HCT116 (cell line): ENCODE measurements around the gene WWOX. TPM values are rescaled to one million over a fixed set of nuclear protein-coding genes. Genes with fewer than 3 reads are reported as not detected.

Source experiments
- ATAC-seq: fragments of 200-7000 bp; cut with Tn5 transposase; 2 replicates; pipeline ENCODE4 v1.9.1; 2020; ENCODE audit warnings: mild to moderate bottlenecking, moderate library complexity
- BruUV-seq: library from RNA; stranded (reverse); fragments of 400-500 nt; replicated peaks from 2 replicates; lab custom pipeline; 2021; lab: Mats Ljungman, UMichigan
- CTCF ChIA-PET: fragments of 300-600 bp; sonication (Branson Sonifier 250); formaldehyde crosslinking; loops from one replicate; lab custom pipeline; 2021; ENCODE audit warnings: antibody characterized with exemption; lab: Charles Lee
- POLR2A ChIA-PET: fragments of 300-600, 350-600 bp; sonication (Branson Sonifier 250); formaldehyde crosslinking; loops from one replicate; lab custom pipeline; 2021; ENCODE audit warnings: antibody characterized with exemption; lab: Charles Lee
- RAD21 ChIA-PET, 2 experiments: fragments of 300-600 bp; sonication (Branson Sonifier 250); formaldehyde crosslinking; loops; one replicate each; lab custom pipeline; 2023; ENCODE audit warnings: low total read pairs in 2 of 2; ENCODE audit not compliant: uncharacterized antibody in 2 of 2, unreplicated experiment in 2 of 2, low non-redundant PET in 1 of 2; lab: Charles Lee
- DNase-seq: peaks from one replicate; pipeline ENCODE4 v3.0.0-alpha.2; 2010; ENCODE audit warnings: low read depth, low spot score
- H2AFZ ChIP-seq: fragments of 200-600 bp; shearing (Covaris generic), sonication (generic); 2 replicates; pipeline ENCODE4 v1.6.1; 2017; ENCODE audit warnings: low read depth, mixed run types, mixed read lengths, antibody characterized with exemption, low read length; ENCODE audit not compliant: poor library complexity, severe bottlenecking
- H3K27ac ChIP-seq: 2 replicates; pipeline ENCODE4 v1.5.1; 2012; ENCODE audit warnings: low read depth, low read length
- H3K27me3 ChIP-seq: fragments of 200-600 bp; sonication (generic); 2 replicates; pipeline ENCODE4 v1.6.1; 2016; ENCODE audit warnings: mixed run types, low read length, mixed read lengths; ENCODE audit not compliant: insufficient read depth
- H3K36me3 ChIP-seq, 2 experiments: fragments of 200-500 bp in 1 of 2; fragments of 200-600 bp in 1 of 2; sonication (Bioruptor generic) in 1 of 2; sonication (generic) in 1 of 2; 2 replicates each; pipeline versions ENCODE4 v1.5.1 to v1.6.1; 2014 to 2016; ENCODE audit warnings: low read length in 2 of 2, inconsistent platforms in 1 of 2, mixed read lengths in 1 of 2, mixed run types in 1 of 2; ENCODE audit not compliant: insufficient read depth in 2 of 2, control insufficient read depth in 1 of 2
- H3K4me1 ChIP-seq, 2 experiments: fragments of 200-600 bp in 1 of 2; sonication (generic) in 1 of 2; 2 replicates each; pipeline versions ENCODE4 v1.5.1 to v1.6.1; 2012 to 2017; ENCODE audit warnings: low read length in 2 of 2, inconsistent platforms in 1 of 2, mild to moderate bottlenecking in 1 of 2, mixed read lengths in 1 of 2, mixed run types in 1 of 2, moderate library complexity in 1 of 2; ENCODE audit not compliant: insufficient read depth in 2 of 2, control insufficient read depth in 1 of 2
- H3K4me2 ChIP-seq: fragments of 200-600 bp; sonication (generic); 2 replicates; pipeline ENCODE4 v1.6.1; 2017; ENCODE audit warnings: mixed run types, low read length, mixed read lengths
- H3K4me3 ChIP-seq, 2 experiments: fragments of 200-600 bp in 1 of 2; sonication (generic) in 1 of 2; replicated peaks in 1 of 2; 2 replicates each; pipeline ENCODE4 v1.5.1; 2011 to 2016; ENCODE audit warnings: low read length in 2 of 2, control low read depth in 1 of 2, low read depth in 1 of 2, mild to moderate bottlenecking in 1 of 2, mixed read lengths in 1 of 2, mixed run types in 1 of 2
- H3K79me2 ChIP-seq: fragments of 200-600 bp; sonication (generic); 2 replicates; pipeline ENCODE4 v1.6.1; 2017; ENCODE audit warnings: mild to moderate bottlenecking, mixed run types, low read length, moderate library complexity, mixed read lengths; ENCODE audit not compliant: insufficient read depth
- H3K9ac ChIP-seq: fragments of 200-600 bp; sonication (generic); 2 replicates; pipeline ENCODE4 v1.6.1; 2016; ENCODE audit warnings: low read length, mixed read lengths
- H3K9me2 ChIP-seq: fragments of 200-600 bp; sonication (generic), shearing (Covaris generic); 2 replicates; pipeline ENCODE4 v1.6.1; 2017; ENCODE audit warnings: mixed run types, mild to moderate bottlenecking, moderate library complexity; ENCODE audit not compliant: insufficient read depth
- H3K9me3 ChIP-seq, 2 experiments: fragments of 200-500 bp in 1 of 2; fragments of 200-600 bp in 1 of 2; sonication (Bioruptor generic) in 1 of 2; sonication (generic) in 1 of 2; 2 replicates each; pipeline ENCODE4 v1.6.1; 2014 to 2017; ENCODE audit warnings: low read length in 2 of 2, mixed read lengths in 2 of 2, inconsistent platforms in 1 of 2, low read depth in 1 of 2, mild to moderate bottlenecking in 1 of 2, mixed run types in 1 of 2, moderate library complexity in 1 of 2; ENCODE audit not compliant: control insufficient read depth in 1 of 2, insufficient read depth in 1 of 2
- H4K20me1 ChIP-seq: fragments of 200-600 bp; sonication (generic), shearing (Covaris generic); 2 replicates; pipeline ENCODE4 v1.6.1; 2017; ENCODE audit warnings: mixed run types, mild to moderate bottlenecking, moderate library complexity; ENCODE audit not compliant: insufficient read depth
- ATF3 ChIP-seq: IDR thresholded peaks from 2 replicates; pipeline ENCODE4 v1.6.1; 2012
- CEBPB ChIP-seq: IDR thresholded peaks from 2 replicates; pipeline ENCODE4 v1.6.1; 2012; ENCODE audit warnings: low read depth
- CTCF ChIP-seq, 3 experiments: fragments of 200-600 bp in 1 of 3; sonication (generic) in 1 of 3; IDR thresholded peaks in 2 of 3; conservative IDR thresholded peaks in 1 of 3; 2 replicates each; pipeline ENCODE4 v1.5.1; 2012 to 2017; ENCODE audit warnings: low read depth in 2 of 3, low read length in 2 of 3, antibody characterized with exemption in 1 of 3, borderline replicate concordance in 1 of 3, control low read depth in 1 of 3, mild to moderate bottlenecking in 1 of 3, mixed read lengths in 1 of 3, mixed run types in 1 of 3, moderate library complexity in 1 of 3; ENCODE audit not compliant: insufficient read depth in 1 of 3
- EGR1 ChIP-seq: IDR thresholded peaks from 2 replicates; pipeline ENCODE4 v1.6.1; 2012; ENCODE audit warnings: low read depth
- EZH2 ChIP-seq: fragments of 200-600 bp; sonication (generic); IDR thresholded peaks from 2 replicates; pipeline ENCODE4 v1.6.1; 2017; ENCODE audit warnings: antibody characterized with exemption, mixed run types
- EZH2phosphoT487 ChIP-seq: fragments of 200-600 bp; IDR thresholded peaks from 2 replicates; pipeline ENCODE4 v1.6.1; 2018; ENCODE audit warnings: antibody characterized with exemption, borderline replicate concordance
- POLR2AphosphoS5 ChIP-seq: IDR thresholded peaks from 2 replicates; pipeline ENCODE4 v1.6.1; 2011; ENCODE audit warnings: mild to moderate bottlenecking, low read depth, low read length, moderate library complexity
- RAD21 ChIP-seq: IDR thresholded peaks from 2 replicates; pipeline ENCODE4 v1.6.1; 2012; ENCODE audit warnings: low read depth, mild to moderate bottlenecking
- SIN3A ChIP-seq: IDR thresholded peaks from 2 replicates; pipeline ENCODE4 v1.6.1; 2012; ENCODE audit warnings: low read depth
- SP1 ChIP-seq: IDR thresholded peaks from 2 replicates; pipeline ENCODE4 v1.6.1; 2012; ENCODE audit warnings: low read depth
- SRF ChIP-seq: IDR thresholded peaks from 2 replicates; pipeline ENCODE4 v1.6.1; 2012; ENCODE audit warnings: low read depth
- TCF7L2 ChIP-seq: IDR thresholded peaks from 2 replicates; pipeline ENCODE4 v1.7.0; 2011; ENCODE audit warnings: borderline replicate concordance, inconsistent platforms; ENCODE audit not compliant: insufficient read depth, insufficient read length; ENCODE audit errors: extremely low read depth
- ZBTB33 ChIP-seq: IDR thresholded peaks from 2 replicates; pipeline ENCODE4 v1.6.1; 2011; ENCODE audit warnings: mild to moderate bottlenecking, low read length, moderate library complexity; ENCODE audit not compliant: insufficient replicate concordance; ENCODE audit errors: extremely low read depth
- ZFX ChIP-seq: fragments of 450-650 bp; IDR thresholded peaks from 2 replicates; pipeline ENCODE4 v1.6.1; 2017
- ZNF274 ChIP-seq: fragments of 200-500 bp; sonication (Bioruptor generic); IDR thresholded peaks from 2 replicates; pipeline ENCODE4 v1.6.1; 2014; ENCODE audit warnings: mild to moderate bottlenecking, low read depth, low read length, inconsistent platforms
- intact Hi-C: fragments of 100-400 bp; cut with micrococcal nuclease; formaldehyde crosslinking; loops from 2 replicates; pipeline ENCODE4 v1.10.0; 2022
- total RNA-seq: library from RNA; stranded (reverse); gene quantifications from one replicate; pipeline ENCODE4 v1.2.1, GENCODE V29; 2021; ENCODE audit not compliant: unreplicated experiment

Gene WWOX
- total RNA-seq, 1 experiment from 2014 or later = 13.7 TPM

GRCh38 chr16:78773706-78774105, 674.3 kb downstream of the WWOX start:
- ATAC-seq = no peak
- H2AFZ ChIP-seq = no peak overlapping the region
- BruUV-seq = no TSS peak
- no peak overlapping the region for H3K4me3 ChIP-seq
- TF ChIP-seq CEBPB = no peak
- H3K4me1 ChIP-seq = no peaks in the 10 kb centered on the region
- no peak overlapping the region for H3K4me2 ChIP-seq
- DNase-seq = no peak
- H4K20me1 ChIP-seq = no peaks in the 10 kb centered on the region
- RAD21 ChIA-PET = no interaction called here
- no peaks in the 10 kb centered on the region for H3K27me3 ChIP-seq
- intact Hi-C loops = no loop called here
- H3K36me3 ChIP-seq = no peaks in the 10 kb centered on the region
- peaks cover 0 to 7% of the 10 kb centered on the region in 2 experiments; a peak in 2 of 4 replicates for H3K9me3 ChIP-seq
- CTCF ChIA-PET = no interaction called here
- no peak overlapping the region for H3K27ac ChIP-seq
- no peaks in the 10 kb centered on the region for H3K9me2 ChIP-seq
- H3K79me2 ChIP-seq = no peaks in the 10 kb centered on the region
- POLR2A ChIA-PET = no interaction called here
- no peak overlapping the region for H3K9ac ChIP-seq

GRCh38 chr16:78775161-78775561, 675.7 kb downstream of the WWOX start:
- intact Hi-C loops = no loop called here
- Histone ChIP-seq H3K9me2 (no peaks in the 10 kb centered on the region), H3K27me3 (no peaks in the 10 kb centered on the region), H3K4me3 (no peak overlapping the region), H3K9me3 (peaks cover 0 to 7% of the 10 kb centered on the region in 2 experiments; a peak in 2 of 4 replicates), H2AFZ (no peak overlapping the region), H3K36me3 (no peaks in the 10 kb centered on the region), H3K4me2 (no peak overlapping the region), H3K9ac (no peak overlapping the region), H3K27ac (no peak overlapping the region), H3K79me2 (no peaks in the 10 kb centered on the region), H4K20me1 (no peaks in the 10 kb centered on the region), H3K4me1 (no peaks in the 10 kb centered on the region)
- ChIA-PET CTCF (no interaction called here), RAD21 (no interaction called here), POLR2A (no interaction called here)
- no TSS peak for BruUV-seq
- no peak for TF ChIP-seq TCF7L2
- no peak for TF ChIP-seq EZH2
- TF ChIP-seq CTCF (IDR thresholded peaks at IDR 0.05 in 2 of 3, conservative IDR thresholded peaks at IDR 0.05 in 1 of 3; ENCODE audit: borderline replicate concordance in 1 of 3, insufficient read depth in 1 of 3, low read depth in 2 of 3, low read length in 2 of 3) = no peak
- no peak for TF ChIP-seq ZBTB33
- TF ChIP-seq POLR2AphosphoS5 = no peak
- no peak for TF ChIP-seq SRF
- TF ChIP-seq EZH2phosphoT487 = no peak
- TF ChIP-seq RAD21 = no peak
- no peak for TF ChIP-seq CEBPB
- TF ChIP-seq EGR1 = no peak
- TF ChIP-seq ZNF274 = no peak
- TF ChIP-seq SIN3A = no peak
- TF ChIP-seq ZFX = no peak
- TF ChIP-seq SP1 = no peak
- no peak for TF ChIP-seq ATF3
- DNase-seq = no peak
- ATAC-seq = no peak
